Fibroblast of lung (primary cell): ENCODE measurements around the gene ITPR3. TPM values are rescaled to one million over a fixed set of nuclear protein-coding genes. Genes with fewer than 3 reads are reported as not detected.

Experiments
- DNase-seq, 2 donors: peaks; one replicate each; pipeline versions ENCODE4 v3.0.0 to v3.0.0-alpha.2; 2010; ENCODE audit warnings: low read depth in 2 of 2
- H2AFZ ChIP-seq: 2 replicates; pipeline ENCODE4 v1.5.1; 2012; ENCODE audit warnings: low read length, control low read depth, inconsistent platforms
- H3K27ac ChIP-seq: 2 replicates; pipeline ENCODE4 v1.5.1; 2011; ENCODE audit warnings: low read length, control low read depth; ENCODE audit not compliant: insufficient read depth
- H3K27me3 ChIP-seq: 2 replicates; pipeline ENCODE4 v1.5.1; 2011; ENCODE audit warnings: mild to moderate bottlenecking, low read length; ENCODE audit not compliant: control insufficient read depth, insufficient read depth
- H3K36me3 ChIP-seq: 2 replicates; pipeline ENCODE4 v1.5.1; 2011; ENCODE audit warnings: low read length; ENCODE audit not compliant: control insufficient read depth, insufficient read depth
- H3K4me1 ChIP-seq: 2 replicates; pipeline ENCODE4 v1.5.1; 2011; ENCODE audit warnings: low read length; ENCODE audit not compliant: control insufficient read depth, insufficient read depth; ENCODE audit errors: extremely low read depth
- H3K4me2 ChIP-seq: 2 replicates; pipeline ENCODE4 v1.5.1; 2011; ENCODE audit warnings: low read length, control low read depth; ENCODE audit not compliant: insufficient read depth; ENCODE audit errors: extremely low read depth
- H3K4me3 ChIP-seq, 4 experiments: fragments of 200-600 bp in 1 of 4; sonication (generic) in 1 of 4; replicated peaks in 1 of 4; 2 replicates each; pipeline ENCODE4 v1.5.1; 2011 to 2016; ENCODE audit warnings: low read length in 4 of 4, low read depth in 3 of 4, mild to moderate bottlenecking in 3 of 4, control low read depth in 2 of 4, inconsistent platforms in 1 of 4, mixed read lengths in 1 of 4; ENCODE audit not compliant: insufficient read depth in 1 of 4; ENCODE audit errors: control extremely low read depth in 1 of 4
- H3K79me2 ChIP-seq: 2 replicates; pipeline ENCODE4 v1.5.1; 2012; ENCODE audit warnings: mild to moderate bottlenecking, low read length, inconsistent platforms; ENCODE audit not compliant: control insufficient read depth, insufficient read depth
- H3K9ac ChIP-seq: 2 replicates; pipeline ENCODE4 v1.5.1; 2011; ENCODE audit warnings: mild to moderate bottlenecking, low read length, control low read depth; ENCODE audit not compliant: insufficient read depth
- H3K9me3 ChIP-seq: 2 replicates; pipeline ENCODE4 v1.5.1; 2012; ENCODE audit warnings: low read depth, low read length; ENCODE audit not compliant: control insufficient read depth, insufficient read depth
- H4K20me1 ChIP-seq: 2 replicates; pipeline ENCODE4 v1.5.1; 2011; ENCODE audit warnings: low read length; ENCODE audit not compliant: control insufficient read depth, insufficient read depth; ENCODE audit errors: extremely low read depth
- CTCF ChIP-seq, 2 donors: IDR thresholded peaks in 1 of 2; conservative IDR thresholded peaks in 1 of 2; 1 replicate in 1 of 2; 2 replicates in 1 of 2; pipeline ENCODE4 v1.5.1; 2011 to 2012; ENCODE audit warnings: low read length in 2 of 2, control low read depth in 1 of 2, inconsistent platforms in 1 of 2, low read depth in 1 of 2, mild to moderate bottlenecking in 1 of 2
- EZH2 ChIP-seq: IDR thresholded peaks from 2 replicates; pipeline ENCODE4 v1.5.1; 2012; ENCODE audit warnings: low read length, control low read depth, mild to moderate bottlenecking; ENCODE audit errors: missing control alignments
- polyA plus RNA-seq, 2 donors: library from polyadenylated mRNA; depleted of rRNA in 1 of 2; stranded (reverse) in 1 of 2; unstranded in 1 of 2; fragments of >200 nt; gene quantifications; 2 replicates each; pipeline ENCODE4 v1.2.1, GENCODE V29; 2011 to 2012; ENCODE audit warnings: missing spikeins in 1 of 2
- total RNA-seq: library from RNA; depleted of rRNA; stranded (reverse); fragments of >200 nt; gene quantifications from 2 replicates; pipeline ENCODE4 v1.2.1, GENCODE V29; 2014

The ITPR3 gene
- total and polyA plus RNA-seq, 2 donors (not counting 1 experiment from before 2014, with no cell fraction given) = 9.6 to 43.4 TPM

GRCh38 chr6:33609528-33609927 is 11.6 kb upstream of the ITPR3 start:
- Histone ChIP-seq H2AFZ (no peak overlapping the region), H3K27ac (peak overlapping the region; percentile 72), H3K4me2 (peak overlapping the region; percentile 52), H3K79me2 (no peaks in the 10 kb centered on the region), H3K9ac (no peak overlapping the region), H3K36me3 (no peaks in the 10 kb centered on the region), H3K4me3 (no peak overlapping the region), H3K9me3 (no peaks in the 10 kb centered on the region), H3K27me3 (no peaks in the 10 kb centered on the region), H4K20me1 (no peaks in the 10 kb centered on the region), H3K4me1 (peaks cover 17% of the 10 kb centered on the region)
- DNase-seq = peak; percentile 65 to 88
- TF ChIP-seq CTCF (conservative IDR thresholded peaks at IDR 0.05 in 1 of 2, IDR thresholded peaks at IDR 0.05 in 1 of 2; ENCODE audit: low read depth in 1 of 2, low read length in 2 of 2) (no peak), EZH2 (no peak)

- Histone ChIP-seq H3K4me1 (peaks cover 17% of the 10 kb centered on the region), H3K36me3 (no peaks in the 10 kb centered on the region), H4K20me1 (no peaks in the 10 kb centered on the region), H2AFZ (peak overlapping the region; percentile 21), H3K4me3 (no peak overlapping the region), H3K27me3 (no peaks in the 10 kb centered on the region), H3K4me2 (no peak overlapping the region), H3K27ac (peak overlapping the region; percentile 72), H3K9ac (no peak overlapping the region), H3K79me2 (no peaks in the 10 kb centered on the region), H3K9me3 (no peaks in the 10 kb centered on the region)
- no peak for TF ChIP-seq EZH2
- TF ChIP-seq CTCF (conservative IDR thresholded peaks at IDR 0.05 in 1 of 2, IDR thresholded peaks at IDR 0.05 in 1 of 2; ENCODE audit: low read depth in 1 of 2, low read length in 2 of 2) = no peak
- no peak for DNase-seq
Measured at GRCh38 chr6:33610067-33610466, 11.1 kb upstream of the ITPR3 start.

GRCh38 chr6:33610779-33611732 is 10.1 kb upstream of the ITPR3 start:
- H3K27ac ChIP-seq = no peak overlapping the region
- no peaks in the 10 kb centered on the region for H3K36me3 ChIP-seq
- H3K4me2 ChIP-seq = no peak overlapping the region
- H3K27me3 ChIP-seq = no peaks in the 10 kb centered on the region
- H3K4me3 ChIP-seq = no peak overlapping the region
- no peak for DNase-seq
- no peaks in the 10 kb centered on the region for H4K20me1 ChIP-seq
- no peak overlapping the region for H3K9ac ChIP-seq
- no peak overlapping the region for H2AFZ ChIP-seq
- H3K9me3 ChIP-seq = no peaks in the 10 kb centered on the region
- no peak for TF ChIP-seq EZH2
- no peak for TF ChIP-seq CTCF (conservative IDR thresholded peaks at IDR 0.05 in 1 of 2, IDR thresholded peaks at IDR 0.05 in 1 of 2; ENCODE audit: low read depth in 1 of 2, low read length in 2 of 2)
- no peaks in the 10 kb centered on the region for H3K79me2 ChIP-seq
- H3K4me1 ChIP-seq = peaks cover 17% of the 10 kb centered on the region
